ENCODE results near the gene AP5M1. TPM values are rescaled to one million over a fixed set of nuclear protein-coding genes. Genes with fewer than 3 reads are reported as not detected.
"Not testable (repeated sequence)": the region's sequence is repeated elsewhere in the genome, so short reads cannot be mapped to it uniquely, and the experiment has no call there.

Gene AP5M1
- total RNA-seq, 1 experiment from 2014 or later, result 41.3 TPM

DNA sequence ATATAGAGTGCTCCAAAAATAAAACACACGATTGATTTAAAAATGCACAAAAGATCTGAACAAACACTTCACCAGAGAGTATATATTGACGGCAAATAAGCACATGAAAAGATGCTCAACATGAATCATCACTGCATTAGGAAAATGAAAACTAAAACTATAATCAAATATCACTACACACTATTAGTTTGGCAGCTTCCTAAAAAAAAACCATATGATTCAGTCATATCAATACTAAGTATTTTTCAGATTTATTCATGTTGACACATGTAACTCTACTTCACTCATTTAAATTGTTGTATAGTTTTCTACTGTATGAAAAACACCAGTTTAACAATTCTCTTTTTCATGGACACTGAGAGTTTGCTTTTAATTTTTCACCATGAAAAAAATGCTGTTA, 41.7 kb upstream of the AP5M1 start:
- Histone ChIP-seq H3F3A (ENCODE audit: low read length, unreplicated experiment) (no peaks in the 10 kb centered on the region), H3K36me3 (ENCODE audit: low read depth, low read length) (peaks cover 44% of the 10 kb centered on the region), H3K27me3 (ENCODE audit: low read length) (no peaks in the 10 kb centered on the region), H2AFZ (ENCODE audit: low read length) (no peak overlapping the region), H3K9ac (ENCODE audit: low read length) (no peak overlapping the region), H3K4me1 (ENCODE audit: insufficient read depth, low read length) (no peaks in the 10 kb centered on the region), H4K20me1 (ENCODE audit: low read length) (no peaks in the 10 kb centered on the region), H3K9me3 (ENCODE audit: low read length) (no peaks in the 10 kb centered on the region), H3K4me2 (ENCODE audit: low read length) (no peak overlapping the region), H3K4me3 (ENCODE audit: low read length) (no peak overlapping the region), H3K79me2 (ENCODE audit: low read length) (no peaks in the 10 kb centered on the region), H3K9me2 (replicated peaks; ENCODE audit: low read length) (no peaks in the 10 kb centered on the region), H3K27ac (ENCODE audit: low read length) (no peak overlapping the region)
- BruUV-seq (replicated peaks), result no TSS peak
- CTCF ChIA-PET, result no interaction called here
- no peak for ATAC-seq
- TF ChIP-seq EZH2phosphoT487 (IDR thresholded peaks at IDR 0.05; ENCODE audit: borderline replicate concordance, low read length) (no peak), EZH2 (IDR thresholded peaks at IDR 0.05; ENCODE audit: low read length, unreplicated experiment) (no peak)
- TF ChIP-seq, protein P1, sequence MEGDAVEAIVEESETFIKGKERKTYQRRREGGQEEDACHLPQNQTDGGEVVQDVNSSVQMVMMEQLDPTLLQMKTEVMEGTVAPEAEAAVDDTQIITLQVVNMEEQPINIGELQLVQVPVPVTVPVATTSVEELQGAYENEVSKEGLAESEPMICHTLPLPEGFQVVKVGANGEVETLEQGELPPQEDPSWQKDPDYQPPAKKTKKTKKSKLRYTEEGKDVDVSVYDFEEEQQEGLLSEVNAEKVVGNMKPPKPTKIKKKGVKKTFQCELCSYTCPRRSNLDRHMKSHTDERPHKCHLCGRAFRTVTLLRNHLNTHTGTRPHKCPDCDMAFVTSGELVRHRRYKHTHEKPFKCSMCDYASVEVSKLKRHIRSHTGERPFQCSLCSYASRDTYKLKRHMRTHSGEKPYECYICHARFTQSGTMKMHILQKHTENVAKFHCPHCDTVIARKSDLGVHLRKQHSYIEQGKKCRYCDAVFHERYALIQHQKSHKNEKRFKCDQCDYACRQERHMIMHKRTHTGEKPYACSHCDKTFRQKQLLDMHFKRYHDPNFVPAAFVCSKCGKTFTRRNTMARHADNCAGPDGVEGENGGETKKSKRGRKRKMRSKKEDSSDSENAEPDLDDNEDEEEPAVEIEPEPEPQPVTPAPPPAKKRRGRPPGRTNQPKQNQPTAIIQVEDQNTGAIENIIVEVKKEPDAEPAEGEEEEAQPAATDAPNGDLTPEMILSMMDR (conservative IDR thresholded peaks at IDR 0.05; ENCODE audit: low read depth, low read length), result no peak
- DNase-seq, result no peak
- POLR2A ChIA-PET (ENCODE audit: unreplicated experiment), result no interaction called here
- intact Hi-C loops (cut with micrococcal nuclease), result no loop called here

GRCh38 chr14:57228320-57228719, 40.5 kb upstream of the AP5M1 start:
- CTCF ChIA-PET; POLR2A ChIA-PET (ENCODE audit: unreplicated experiment); H3F3A ChIP-seq (ENCODE audit: low read length, unreplicated experiment); BruUV-seq (replicated peaks); H2AFZ ChIP-seq (ENCODE audit: low read length); H3K9ac ChIP-seq (ENCODE audit: low read length); H3K4me1 ChIP-seq (ENCODE audit: insufficient read depth, low read length); H3K27me3 ChIP-seq (ENCODE audit: low read length); H4K20me1 ChIP-seq (ENCODE audit: low read length); DNase-seq; intact Hi-C loops (cut with micrococcal nuclease); ATAC-seq; H3K9me3 ChIP-seq (ENCODE audit: low read length); H3K4me3 ChIP-seq (ENCODE audit: low read length); H3K4me2 ChIP-seq (ENCODE audit: low read length); H3K9me2 ChIP-seq (replicated peaks; ENCODE audit: low read length); H3K79me2 ChIP-seq (ENCODE audit: low read length); H3K27ac ChIP-seq (ENCODE audit: low read length): not testable (repeated sequence)
- H3K36me3 ChIP-seq (ENCODE audit: low read depth, low read length), result peaks cover 52% of the 10 kb centered on the region

- H3K9me3 ChIP-seq (ENCODE audit: low read length), result no peaks in the 10 kb centered on the region
- POLR2A ChIA-PET (ENCODE audit: unreplicated experiment), result no interaction called here
- H3K4me2 ChIP-seq (ENCODE audit: low read length), result no peak overlapping the region
- BruUV-seq (replicated peaks), result no TSS peak
- intact Hi-C loops (cut with micrococcal nuclease), result no loop called here
- CTCF ChIA-PET, result no interaction called here
- DNase-seq (no peak), ATAC-seq (no peak)
- no peaks in the 10 kb centered on the region for H3K9me2 ChIP-seq (replicated peaks; ENCODE audit: low read length)
- no peaks in the 10 kb centered on the region for H3F3A ChIP-seq (ENCODE audit: low read length, unreplicated experiment)
- no peaks in the 10 kb centered on the region for H3K79me2 ChIP-seq (ENCODE audit: low read length)
- H3K4me1 ChIP-seq (ENCODE audit: insufficient read depth, low read length), result no peaks in the 10 kb centered on the region
- TF ChIP-seq EZH2 (IDR thresholded peaks at IDR 0.05; ENCODE audit: low read length, unreplicated experiment) (no peak), EZH2phosphoT487 (IDR thresholded peaks at IDR 0.05; ENCODE audit: borderline replicate concordance, low read length) (no peak)
- TF ChIP-seq, protein P1 (conservative IDR thresholded peaks at IDR 0.05; ENCODE audit: low read depth, low read length), result no peak
- H3K36me3 ChIP-seq (ENCODE audit: low read depth, low read length), result peaks cover 59% of the 10 kb centered on the region
- H3K9ac ChIP-seq (ENCODE audit: low read length), result no peak overlapping the region
- no peak overlapping the region for H2AFZ ChIP-seq (ENCODE audit: low read length)
- H4K20me1 ChIP-seq (ENCODE audit: low read length), result no peaks in the 10 kb centered on the region
- H3K27me3 ChIP-seq (ENCODE audit: low read length), result no peaks in the 10 kb centered on the region
- H3K27ac ChIP-seq (ENCODE audit: low read length), result no peak overlapping the region
- H3K4me3 ChIP-seq (ENCODE audit: low read length), result no peak overlapping the region
Measured at GRCh38 chr14:57232006-57232405, 36.8 kb upstream of the AP5M1 start.

- H3K27me3 ChIP-seq (ENCODE audit: low read length); H3K4me2 ChIP-seq (ENCODE audit: low read length); CTCF ChIA-PET; H3K4me1 ChIP-seq (ENCODE audit: insufficient read depth, low read length); ATAC-seq; DNase-seq; intact Hi-C loops (cut with micrococcal nuclease); H3K79me2 ChIP-seq (ENCODE audit: low read length); H3K9me3 ChIP-seq (ENCODE audit: low read length); H3K4me3 ChIP-seq (ENCODE audit: low read length); H3K9ac ChIP-seq (ENCODE audit: low read length); H3K27ac ChIP-seq (ENCODE audit: low read length); H2AFZ ChIP-seq (ENCODE audit: low read length); H4K20me1 ChIP-seq (ENCODE audit: low read length); H3K9me2 ChIP-seq (replicated peaks; ENCODE audit: low read length); BruUV-seq (replicated peaks); H3F3A ChIP-seq (ENCODE audit: low read length, unreplicated experiment); POLR2A ChIA-PET (ENCODE audit: unreplicated experiment): not testable (repeated sequence)
- H3K36me3 ChIP-seq (ENCODE audit: low read depth, low read length), result peaks cover 41% of the 10 kb centered on the region
Measured at GRCh38 chr14:57240115-57240514, 28.7 kb upstream of the AP5M1 start.

Measured in PC-3 (cell line).